ENCODE results near the gene ZNF581. TPM values are rescaled to one million over a fixed set of nuclear protein-coding genes. Genes with fewer than 3 reads are reported as not detected.
A peak's percentile ranks its signal among the peaks of the same experiment; 100 is the strongest.

The ZNF581 gene
- polyA plus RNA-seq, 1 donor from 2014 or later: 79.3 TPM

DNA sequence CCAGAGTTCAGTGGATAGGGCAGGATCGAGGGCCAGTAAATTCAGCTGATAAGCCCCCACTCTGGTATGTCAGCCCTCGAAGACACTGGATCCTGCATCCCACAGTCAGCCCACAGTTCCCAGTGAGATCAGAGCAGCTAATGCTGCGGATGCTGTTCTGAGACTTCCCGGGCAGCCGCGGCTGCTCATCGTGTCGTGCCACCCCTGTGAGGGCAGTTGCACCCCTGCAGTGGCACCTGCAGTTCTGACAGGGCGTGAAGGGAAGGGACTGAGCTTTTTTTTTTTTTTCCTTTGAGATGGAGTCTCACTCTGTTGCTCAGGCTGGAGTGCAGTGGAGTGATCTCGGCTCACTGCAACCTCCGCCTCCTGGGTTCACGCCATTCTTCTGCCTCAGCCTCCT is 24.1 kb downstream of the ZNF581 start:
- H3K4me3 Mint-ChIP-seq: no peak overlapping the region
- H3K4me1 Mint-ChIP-seq: peaks cover 10 to 16% (median 13%) of the 10 kb centered on the region in 3 donors
- H3K36me3 Mint-ChIP-seq: peaks cover 2% of the 10 kb centered on the region
- H3K27me3 Mint-ChIP-seq: no peaks in the 10 kb centered on the region
- no peaks in the 10 kb centered on the region for H3K9me3 Mint-ChIP-seq
- peak overlapping the region in 1 of 3 donors; percentile 71 for H3K27ac Mint-ChIP-seq

DNA sequence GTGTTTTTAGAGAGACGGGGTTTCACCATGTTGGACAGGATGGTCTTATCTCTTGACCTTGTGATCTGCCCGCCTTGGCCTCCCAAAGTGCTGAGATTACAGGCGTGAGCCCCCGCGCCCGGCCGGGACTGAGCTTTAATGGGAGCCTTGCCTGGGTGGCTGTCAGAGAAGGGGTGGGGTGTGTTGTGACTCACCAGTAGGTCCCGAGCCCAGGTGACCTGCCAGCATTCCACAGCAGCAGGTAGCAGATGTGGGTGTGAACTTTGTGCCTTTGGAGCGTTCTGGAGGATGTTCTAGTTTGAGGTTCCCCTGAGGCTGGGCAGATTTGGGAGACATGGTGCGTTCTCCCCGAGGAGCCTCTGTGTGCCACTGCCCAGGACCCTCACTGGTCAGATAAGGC is 24.5 kb downstream of the ZNF581 start:
- H3K4me1 Mint-ChIP-seq: peaks cover 6 to 13% (median 10%) of the 10 kb centered on the region in 3 donors
- H3K36me3 Mint-ChIP-seq: no peaks in the 10 kb centered on the region

DNA sequence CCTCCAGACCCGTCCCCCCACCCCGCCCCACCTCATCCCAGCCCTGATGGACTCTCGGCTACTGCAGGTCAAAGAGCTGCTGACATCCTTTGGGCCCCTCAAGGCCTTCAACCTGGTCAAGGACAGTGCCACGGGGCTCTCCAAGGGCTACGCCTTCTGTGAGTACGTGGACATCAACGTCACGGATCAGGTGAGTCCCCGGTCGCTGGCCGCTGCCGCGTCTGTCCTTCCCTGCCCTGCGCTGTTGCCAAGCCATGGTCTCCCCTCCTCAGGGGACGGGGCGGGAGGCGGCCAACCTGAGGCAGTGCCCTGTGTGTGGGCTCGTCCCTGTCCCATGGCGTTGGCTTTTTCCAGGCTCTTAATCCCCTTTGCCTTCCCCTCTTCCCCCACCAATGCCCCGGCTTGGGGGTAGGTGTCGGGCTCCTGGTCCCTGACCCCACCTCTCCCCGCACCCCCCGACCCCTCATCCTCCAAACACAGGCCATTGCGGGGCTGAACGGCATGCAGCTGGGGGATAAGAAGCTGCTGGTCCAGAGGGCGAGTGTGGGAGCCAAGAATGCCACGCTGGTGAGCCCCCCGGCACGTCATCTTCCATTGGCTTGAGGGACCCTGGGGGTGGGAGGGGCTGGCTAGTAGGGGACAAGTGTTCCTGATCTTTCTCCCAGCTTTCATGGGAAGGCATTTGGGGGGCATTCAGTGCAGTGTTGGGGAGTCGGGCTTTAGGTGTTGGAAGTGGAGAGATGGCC is 25.3 kb downstream of the ZNF581 start:
- no peak overlapping the region for H3K4me3 Mint-ChIP-seq
- peaks cover 4 to 13% (median 10%) of the 10 kb centered on the region in 3 donors for H3K4me1 Mint-ChIP-seq
- peak overlapping the region in 1 of 3 donors; percentile 65 for H3K27ac Mint-ChIP-seq
- no peaks in the 10 kb centered on the region for H3K27me3 Mint-ChIP-seq
- no peaks in the 10 kb centered on the region for H3K36me3 Mint-ChIP-seq
- no peaks in the 10 kb centered on the region for H3K9me3 Mint-ChIP-seq

More for the DNA sequence above, 24.5 kb downstream of the ZNF581 start:
- peak overlapping the region in 2 of 3 donors; percentile 25 to 76 for H3K27ac Mint-ChIP-seq
- no peaks in the 10 kb centered on the region for H3K9me3 Mint-ChIP-seq
- no peak overlapping the region for H3K4me3 Mint-ChIP-seq
- H3K27me3 Mint-ChIP-seq: no peaks in the 10 kb centered on the region

- H3K36me3 Mint-ChIP-seq: no peaks in the 10 kb centered on the region
- H3K9me3 Mint-ChIP-seq: no peaks in the 10 kb centered on the region
- peak overlapping the region in 1 of 3 donors; percentile 65 for H3K27ac Mint-ChIP-seq
- peaks cover 4 to 15% (median 10%) of the 10 kb centered on the region in 3 donors for H3K4me1 Mint-ChIP-seq
- H3K4me3 Mint-ChIP-seq: peak overlapping the region in 1 of 4 donors; percentile 57
- H3K27me3 Mint-ChIP-seq: no peaks in the 10 kb centered on the region
Measured at GRCh38 chr19:55669418-55670279, 26.2 kb downstream of the ZNF581 start.

DNA sequence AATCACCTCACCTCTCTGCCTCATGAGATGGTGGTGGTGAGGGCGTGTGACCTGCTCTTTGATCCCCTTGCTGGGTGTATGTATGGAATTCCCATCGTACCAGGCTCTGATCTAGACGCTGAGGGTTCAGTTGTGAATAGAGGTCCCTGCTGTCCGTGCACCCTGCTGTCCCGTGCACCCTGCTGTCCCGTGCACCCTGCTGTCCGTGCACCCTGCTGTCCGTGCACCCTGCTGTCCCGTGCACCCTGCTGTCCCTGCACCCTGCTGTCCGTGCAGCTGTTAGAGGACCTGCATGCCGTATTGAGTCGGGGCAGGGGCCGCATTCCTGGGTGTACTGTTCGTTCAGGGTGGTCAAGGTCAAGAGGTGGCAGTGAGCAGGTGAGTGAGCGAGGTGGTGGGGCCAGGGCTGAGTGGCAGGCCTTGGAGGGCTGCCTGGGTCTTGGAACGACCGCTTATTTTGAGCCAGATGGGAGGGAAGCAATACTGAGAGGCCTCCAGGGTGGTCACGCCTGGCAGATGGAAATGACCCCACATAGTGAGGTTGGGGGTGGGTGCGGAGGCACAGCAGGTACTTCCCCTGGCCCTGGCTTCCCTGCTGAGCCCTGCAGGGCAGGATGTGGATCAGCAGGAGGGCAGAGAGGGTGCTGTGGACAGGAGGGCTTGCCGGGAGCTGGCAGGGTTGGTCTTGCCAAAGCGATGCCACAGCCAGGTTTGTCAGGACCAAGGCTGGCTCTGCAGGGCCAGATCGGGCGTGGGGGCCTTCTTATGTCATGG is 27.0 kb downstream of the ZNF581 start:
- Mint-ChIP-seq H3K27ac (peak overlapping the region in 2 of 3 donors; percentile 18 to 82), H3K9me3 (no peaks in the 10 kb centered on the region), H3K4me3 (peak overlapping the region in 2 of 4 donors; percentile 57 to 69), H3K36me3 (no peaks in the 10 kb centered on the region), H3K4me1 (peaks cover 6 to 15% (median 10%) of the 10 kb centered on the region in 3 donors), H3K27me3 (no peaks in the 10 kb centered on the region)

- H3K4me3 Mint-ChIP-seq: peak overlapping the region in 2 of 4 donors; percentile 33 to 44
- peak overlapping the region in 2 of 3 donors; percentile 18 to 82 for H3K27ac Mint-ChIP-seq
- H3K36me3 Mint-ChIP-seq: no peaks in the 10 kb centered on the region
- peaks cover 8 to 17% (median 12%) of the 10 kb centered on the region in 3 donors for H3K4me1 Mint-ChIP-seq
- no peaks in the 10 kb centered on the region for H3K27me3 Mint-ChIP-seq
- H3K9me3 Mint-ChIP-seq: no peaks in the 10 kb centered on the region
Measured at GRCh38 chr19:55671054-55671378, 27.6 kb downstream of the ZNF581 start.

DNA sequence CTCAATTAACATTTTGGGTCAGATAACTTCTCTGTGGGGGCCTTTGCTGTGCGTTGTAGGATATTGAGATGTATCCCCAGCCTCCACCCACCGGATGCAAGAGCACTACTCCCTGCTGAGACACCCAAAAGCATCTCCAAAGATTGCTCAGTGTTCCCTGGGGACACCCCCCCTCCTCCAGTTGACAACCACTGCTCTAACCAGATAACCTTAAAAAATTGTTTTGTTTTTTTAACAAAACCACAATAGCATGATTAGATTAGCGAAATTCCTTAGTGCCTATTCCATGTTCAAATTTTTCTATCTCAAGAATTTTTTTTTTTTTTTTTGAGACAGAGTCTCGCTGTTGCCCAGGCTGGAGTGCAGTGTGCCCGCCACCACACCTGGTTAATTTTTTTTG is 29.0 kb downstream of the ZNF581 start:
- Mint-ChIP-seq H3K36me3 (peaks cover 2% of the 10 kb centered on the region), H3K4me3 (peak overlapping the region in 2 of 4 donors; percentile 58 to 79), H3K9me3 (no peaks in the 10 kb centered on the region), H3K4me1 (peaks cover 20 to 30% (median 26%) of the 10 kb centered on the region in 3 donors), H3K27ac (peak overlapping the region; percentile 17 to 91 (median 62)), H3K27me3 (no peaks in the 10 kb centered on the region)

GRCh38 chr19:55673465-55673864 is 30.0 kb downstream of the ZNF581 start:
- H3K36me3 Mint-ChIP-seq: peaks cover 2% of the 10 kb centered on the region
- H3K27me3 Mint-ChIP-seq: no peaks in the 10 kb centered on the region
- peak overlapping the region in 3 of 4 donors; percentile 33 to 80 (median 55) for H3K4me3 Mint-ChIP-seq
- peaks cover 30 to 40% (median 36%) of the 10 kb centered on the region in 3 donors for H3K4me1 Mint-ChIP-seq
- peak overlapping the region; percentile 87 to 91 (median 90) for H3K27ac Mint-ChIP-seq
- H3K9me3 Mint-ChIP-seq: no peaks in the 10 kb centered on the region

DNA sequence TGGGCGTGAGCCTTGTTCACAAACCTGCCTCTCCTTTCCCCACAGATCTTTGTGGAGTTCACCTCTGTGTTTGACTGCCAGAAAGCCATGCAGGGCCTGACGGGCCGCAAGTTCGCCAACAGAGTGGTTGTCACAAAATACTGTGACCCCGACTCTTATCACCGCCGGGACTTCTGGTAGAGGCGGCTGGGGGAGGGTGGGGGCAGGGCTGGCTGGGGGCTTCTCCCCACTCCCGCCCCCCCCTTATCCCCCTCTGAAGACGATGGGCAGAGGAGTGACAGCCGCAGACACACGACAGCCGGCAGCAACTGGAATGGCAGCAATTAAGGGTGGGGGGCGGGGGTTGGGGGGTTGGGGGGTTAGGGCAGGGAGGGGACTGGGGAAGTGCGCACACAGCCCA is 30.4 kb downstream of the ZNF581 start:
- Mint-ChIP-seq H3K36me3 (peaks cover 2% of the 10 kb centered on the region), H3K27ac (peak overlapping the region; percentile 87 to 91 (median 90)), H3K4me3 (peak overlapping the region in 3 of 4 donors; percentile 33 to 80 (median 55)), H3K9me3 (no peaks in the 10 kb centered on the region), H3K27me3 (no peaks in the 10 kb centered on the region), H3K4me1 (peaks cover 35 to 44% (median 40%) of the 10 kb centered on the region in 3 donors)

DNA sequence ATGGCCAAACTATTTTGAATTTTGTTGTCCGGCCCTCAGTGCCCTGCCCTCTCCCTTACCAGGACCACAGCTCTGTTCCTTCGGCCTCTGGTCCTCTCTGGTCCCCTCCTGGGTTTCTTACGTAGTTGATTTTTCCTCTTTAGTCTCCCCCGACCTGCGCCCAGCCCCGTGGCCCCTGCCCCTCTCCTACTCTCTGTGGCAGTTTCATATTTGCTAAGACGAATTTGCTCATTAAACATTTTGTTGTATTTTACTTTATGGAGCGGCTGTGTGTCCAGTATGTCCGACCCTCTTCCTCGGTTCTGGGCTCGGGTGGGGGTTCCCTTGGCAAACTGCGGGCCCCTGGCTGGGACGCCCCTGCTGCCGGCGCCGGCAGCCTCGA is 31.0 kb downstream of the ZNF581 start:
- Mint-ChIP-seq H3K27ac (peak overlapping the region; percentile 90 to 98 (median 96)), H3K36me3 (peaks cover 3% of the 10 kb centered on the region), H3K27me3 (peaks cover under 1% of the 10 kb centered on the region), H3K4me3 (peak overlapping the region; percentile 41 to 91 (median 65)), H3K4me1 (peaks cover 35 to 49% (median 45%) of the 10 kb centered on the region in 3 donors), H3K9me3 (no peaks in the 10 kb centered on the region)

DNA sequence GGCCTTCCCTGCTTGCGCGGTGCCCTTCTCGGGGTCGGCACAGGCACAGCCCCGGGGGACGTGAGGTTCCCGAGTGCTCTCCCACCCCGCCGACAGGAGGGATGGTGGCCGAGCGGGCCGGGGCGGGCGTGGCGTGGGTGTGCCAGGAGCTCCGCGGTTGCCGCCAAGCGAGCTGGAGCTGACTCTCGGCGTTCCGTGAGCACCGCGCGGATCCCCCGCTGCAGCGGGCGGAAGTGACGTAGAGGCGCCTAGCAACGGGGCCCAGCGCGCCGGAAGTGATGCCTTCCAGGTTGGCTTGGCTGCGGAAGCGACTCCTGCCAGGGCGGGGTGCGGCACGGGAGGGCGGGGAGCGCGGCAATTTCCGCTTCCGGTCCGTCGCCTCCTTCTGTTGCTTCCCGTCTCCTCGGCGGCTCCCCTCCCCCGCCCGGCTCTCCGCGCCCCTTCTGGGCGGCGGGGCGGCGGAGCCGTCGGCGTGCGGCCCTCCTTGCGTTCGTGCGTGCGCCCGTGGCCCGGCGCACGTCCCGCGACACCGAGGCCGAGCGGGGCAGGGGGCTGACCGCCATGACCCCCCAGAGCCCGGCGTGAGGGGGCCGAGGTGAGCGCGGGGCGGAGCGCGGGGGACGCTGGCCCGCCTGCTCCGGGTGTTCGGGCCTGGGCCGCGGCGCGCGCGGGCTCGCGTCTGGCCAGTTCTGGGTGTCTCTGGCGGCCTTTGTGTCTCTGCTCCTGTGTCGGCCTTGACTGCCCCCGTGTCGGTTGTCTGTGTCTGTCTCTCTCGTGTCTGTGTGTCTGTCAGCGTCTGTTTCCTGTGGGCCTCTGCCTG is 31.6 kb downstream of the ZNF581 start, which contains the start of gene EPN1:
Gene EPN1, plus strand, starts transcription at position 386 of the 820 bp plus-strand sequence. CDS start 3,402 bp downstream, outside the sequence.
- H3K9me3 Mint-ChIP-seq: no peaks in the 10 kb centered on the region
- peaks cover 2% of the 10 kb centered on the region for H3K27me3 Mint-ChIP-seq
- peak within 1 kb of the TSS; percentile 91 to 98 (median 97) for H3K4me3 Mint-ChIP-seq
- H3K4me1 Mint-ChIP-seq: peaks cover 40 to 53% (median 45%) of the 10 kb centered on the region in 3 donors
- peak within 1 kb of the TSS; percentile 96 to 99 (median 98) for H3K27ac Mint-ChIP-seq
- H3K36me3 Mint-ChIP-seq: peaks cover 5% of the 10 kb centered on the region

DNA sequence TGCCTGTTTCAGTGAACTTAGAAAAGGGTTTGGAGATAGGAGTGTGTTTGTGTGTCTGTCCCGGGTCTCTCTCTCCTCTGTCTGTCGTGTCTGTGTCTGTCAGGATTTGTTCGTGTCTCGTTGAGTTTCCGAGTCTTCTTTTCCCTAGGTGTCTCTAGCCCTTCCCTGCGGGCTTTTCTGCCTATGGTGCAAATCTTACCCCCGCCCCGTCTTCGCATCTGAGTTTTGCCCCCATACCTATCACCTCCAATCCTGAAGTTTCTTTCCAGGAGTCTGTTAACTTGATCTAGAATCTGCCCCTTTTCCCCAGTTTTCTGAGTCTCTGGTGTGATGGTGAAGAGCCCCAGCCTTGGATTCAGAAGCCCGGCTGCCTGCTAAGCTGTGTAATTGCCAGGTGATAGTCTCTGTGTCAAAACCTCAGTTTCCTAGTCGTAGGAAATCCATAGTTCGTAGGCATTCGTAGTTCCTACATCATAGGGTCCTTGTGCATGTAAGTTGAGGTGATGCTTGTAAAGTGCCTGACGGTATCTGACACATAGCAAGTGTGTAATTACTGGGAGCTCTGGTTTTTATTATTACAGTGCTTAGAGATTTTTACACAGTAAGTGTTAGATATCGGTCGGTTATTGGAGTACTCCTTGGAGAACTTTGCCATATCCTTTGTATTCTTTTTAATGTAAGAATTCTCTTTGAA is 32.4 kb downstream of the ZNF581 start:
- H3K36me3 Mint-ChIP-seq: peaks cover 5% of the 10 kb centered on the region
- peak overlapping the region; percentile 98 to 99 (median 99) for H3K27ac Mint-ChIP-seq
- peaks cover 41 to 54% (median 45%) of the 10 kb centered on the region in 3 donors for H3K4me1 Mint-ChIP-seq
- H3K27me3 Mint-ChIP-seq: peaks cover 2% of the 10 kb centered on the region
- H3K9me3 Mint-ChIP-seq: no peaks in the 10 kb centered on the region
- peak overlapping the region; percentile 91 to 98 (median 97) for H3K4me3 Mint-ChIP-seq

- Mint-ChIP-seq H3K4me1 (peaks cover 40 to 50% (median 45%) of the 10 kb centered on the region in 3 donors), H3K36me3 (peaks cover 5% of the 10 kb centered on the region), H3K27me3 (peaks cover 2% of the 10 kb centered on the region), H3K4me3 (peak overlapping the region; percentile 91 to 98 (median 97)), H3K27ac (peak overlapping the region; percentile 98 to 99 (median 99)), H3K9me3 (no peaks in the 10 kb centered on the region)
Measured at GRCh38 chr19:55676383-55676782, 32.9 kb downstream of the ZNF581 start.
